ENCODE data around the gene SMIM20. TPM values are rescaled to one million over a fixed set of nuclear protein-coding genes. Genes with fewer than 3 reads are reported as not detected.

SMIM20 gene
- total RNA-seq, 1 donor from 2014 or later, result 57.5 TPM

DNA sequence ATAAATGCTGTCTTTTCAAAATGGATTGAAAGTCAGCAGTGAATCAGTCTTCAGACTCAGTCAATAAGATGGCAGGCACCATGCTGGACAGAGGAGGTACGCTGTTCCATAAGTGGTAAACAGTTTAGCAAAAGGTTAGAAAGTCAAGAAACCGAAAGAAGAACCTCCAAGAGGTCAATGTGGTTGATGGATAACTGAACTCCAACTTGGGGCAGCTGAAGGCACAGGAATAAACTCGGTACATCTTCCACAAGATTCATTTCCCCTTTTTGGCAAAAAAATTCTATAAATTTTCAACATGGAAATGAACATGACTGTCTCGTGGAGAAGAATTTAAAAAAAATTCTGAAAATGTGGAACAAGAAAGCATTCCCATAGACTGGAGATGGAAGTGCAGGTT lies 32.8 kb upstream of the SMIM20 start:
- Mint-ChIP-seq H3K9me3 (no peaks in the 10 kb centered on the region), H3K4me1 (peaks cover 26% of the 10 kb centered on the region), H3K4me3 (no peak overlapping the region), H3K36me3 (no peaks in the 10 kb centered on the region), H3K27me3 (ENCODE audit: insufficient read depth, low read depth) (peaks cover 5% of the 10 kb centered on the region), H3K27ac (no peak overlapping the region)
- Histone ChIP-seq H3F3A (ENCODE audit: low read depth) (no peaks in the 10 kb centered on the region), H3K27ac (no peak overlapping the region), H3K9ac (no peak overlapping the region), H3K27me3 (no peaks in the 10 kb centered on the region), H3K4me2 (no peak overlapping the region), H3K4me3 (no peak overlapping the region), H3K36me3 (no peaks in the 10 kb centered on the region), H3K79me2 (ENCODE audit: low read depth) (no peaks in the 10 kb centered on the region), H3K4me1 (peaks cover 6% of the 10 kb centered on the region), H3K9me3 (ENCODE audit: low read depth) (no peaks in the 10 kb centered on the region), H4K20me1 (ENCODE audit: low read depth) (no peaks in the 10 kb centered on the region), H2AFZ (replicated peaks) (no peak overlapping the region)
- DNase-seq (ENCODE audit: low spot score), result no peak
- TF ChIP-seq EZH2phosphoT487 (IDR thresholded peaks at IDR 0.05), result no peak
- TF ChIP-seq EZH2 (IDR thresholded peaks at IDR 0.05), result no peak
- TF ChIP-seq, protein P1, sequence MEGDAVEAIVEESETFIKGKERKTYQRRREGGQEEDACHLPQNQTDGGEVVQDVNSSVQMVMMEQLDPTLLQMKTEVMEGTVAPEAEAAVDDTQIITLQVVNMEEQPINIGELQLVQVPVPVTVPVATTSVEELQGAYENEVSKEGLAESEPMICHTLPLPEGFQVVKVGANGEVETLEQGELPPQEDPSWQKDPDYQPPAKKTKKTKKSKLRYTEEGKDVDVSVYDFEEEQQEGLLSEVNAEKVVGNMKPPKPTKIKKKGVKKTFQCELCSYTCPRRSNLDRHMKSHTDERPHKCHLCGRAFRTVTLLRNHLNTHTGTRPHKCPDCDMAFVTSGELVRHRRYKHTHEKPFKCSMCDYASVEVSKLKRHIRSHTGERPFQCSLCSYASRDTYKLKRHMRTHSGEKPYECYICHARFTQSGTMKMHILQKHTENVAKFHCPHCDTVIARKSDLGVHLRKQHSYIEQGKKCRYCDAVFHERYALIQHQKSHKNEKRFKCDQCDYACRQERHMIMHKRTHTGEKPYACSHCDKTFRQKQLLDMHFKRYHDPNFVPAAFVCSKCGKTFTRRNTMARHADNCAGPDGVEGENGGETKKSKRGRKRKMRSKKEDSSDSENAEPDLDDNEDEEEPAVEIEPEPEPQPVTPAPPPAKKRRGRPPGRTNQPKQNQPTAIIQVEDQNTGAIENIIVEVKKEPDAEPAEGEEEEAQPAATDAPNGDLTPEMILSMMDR (IDR thresholded peaks at IDR 0.05), result no peak

DNA sequence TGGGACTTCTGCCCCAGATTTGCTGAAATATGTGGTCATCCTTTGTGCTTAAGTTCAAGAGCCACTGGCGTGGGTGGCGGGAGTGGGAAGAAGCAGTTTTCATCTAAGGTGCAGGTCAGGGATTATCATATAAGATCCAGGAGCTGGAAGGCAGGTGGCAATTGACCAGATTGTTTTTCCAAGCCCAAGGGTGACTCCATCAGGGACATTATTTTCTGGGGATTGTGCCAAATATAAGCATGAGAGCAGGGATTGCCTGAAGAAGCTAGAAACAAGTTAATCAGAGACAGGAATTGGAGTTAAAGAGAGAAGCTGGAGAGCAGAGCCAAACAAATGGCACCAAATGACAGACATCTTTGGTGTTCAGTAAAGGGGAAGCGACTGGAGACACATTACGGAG lies 31.8 kb upstream of the SMIM20 start:
- peaks cover 27% of the 10 kb centered on the region for H3K4me1 Mint-ChIP-seq
- H3K36me3 Mint-ChIP-seq, result no peaks in the 10 kb centered on the region
- Histone ChIP-seq H3K27ac (no peak overlapping the region), H3F3A (ENCODE audit: low read depth) (no peaks in the 10 kb centered on the region), H4K20me1 (ENCODE audit: low read depth) (no peaks in the 10 kb centered on the region), H3K4me3 (no peak overlapping the region), H3K79me2 (ENCODE audit: low read depth) (no peaks in the 10 kb centered on the region), H3K9ac (no peak overlapping the region), H3K4me2 (no peak overlapping the region), H3K9me3 (ENCODE audit: low read depth) (no peaks in the 10 kb centered on the region), H3K36me3 (no peaks in the 10 kb centered on the region), H3K27me3 (no peaks in the 10 kb centered on the region), H3K4me1 (peaks cover 7% of the 10 kb centered on the region), H2AFZ (replicated peaks) (no peak overlapping the region)
- H3K9me3 Mint-ChIP-seq, result no peaks in the 10 kb centered on the region
- no peak overlapping the region for H3K4me3 Mint-ChIP-seq
- no peak for DNase-seq (ENCODE audit: low spot score)
- peaks cover 3% of the 10 kb centered on the region for H3K27me3 Mint-ChIP-seq (ENCODE audit: insufficient read depth, low read depth)
- TF ChIP-seq EZH2 (IDR thresholded peaks at IDR 0.05), result no peak
- no peak for TF ChIP-seq EZH2phosphoT487 (IDR thresholded peaks at IDR 0.05)
- H3K27ac Mint-ChIP-seq, result no peak overlapping the region

DNA sequence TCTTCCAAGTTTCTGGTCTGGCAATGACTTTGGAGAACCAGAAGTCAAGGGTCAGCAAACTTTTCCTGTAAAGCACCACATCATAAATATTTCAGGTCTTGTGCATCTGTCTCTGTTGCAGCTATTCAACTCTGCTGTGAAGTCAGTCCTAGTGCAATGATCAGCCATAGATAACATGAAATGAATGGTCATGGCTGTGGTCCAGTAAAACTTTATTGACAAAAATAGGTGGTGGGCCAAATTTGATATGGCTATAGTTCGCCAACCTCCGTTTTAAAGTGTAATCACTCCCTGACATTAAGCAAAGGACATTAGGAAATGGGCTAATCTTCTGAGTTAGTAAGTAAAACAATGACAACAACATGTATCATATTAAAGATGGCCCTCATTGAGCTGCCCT lies 30.5 kb upstream of the SMIM20 start:
- H3K9me3 Mint-ChIP-seq, result no peaks in the 10 kb centered on the region
- H3F3A ChIP-seq (ENCODE audit: low read depth), result peaks cover 2% of the 10 kb centered on the region
- H3K4me3 Mint-ChIP-seq, result no peak overlapping the region
- H3K4me1 ChIP-seq, result peaks cover 7% of the 10 kb centered on the region
- H2AFZ ChIP-seq (replicated peaks), result no peak overlapping the region
- H3K9ac ChIP-seq, result no peak overlapping the region
- H4K20me1 ChIP-seq (ENCODE audit: low read depth), result no peaks in the 10 kb centered on the region
- H3K36me3 ChIP-seq, result no peaks in the 10 kb centered on the region
- H3K36me3 Mint-ChIP-seq, result no peaks in the 10 kb centered on the region
- H3K27ac Mint-ChIP-seq, result no peak overlapping the region
- no peaks in the 10 kb centered on the region for H3K9me3 ChIP-seq (ENCODE audit: low read depth)
- H3K27me3 ChIP-seq, result no peaks in the 10 kb centered on the region
- DNase-seq (ENCODE audit: low spot score), result no peak
- peaks cover 3% of the 10 kb centered on the region for H3K27me3 Mint-ChIP-seq (ENCODE audit: insufficient read depth, low read depth)
- H3K4me2 ChIP-seq, result no peak overlapping the region
- no peaks in the 10 kb centered on the region for H3K79me2 ChIP-seq (ENCODE audit: low read depth)
- TF ChIP-seq EZH2phosphoT487 (IDR thresholded peaks at IDR 0.05) (no peak), EZH2 (IDR thresholded peaks at IDR 0.05) (no peak)
- TF ChIP-seq, protein P1 (IDR thresholded peaks at IDR 0.05), result no peak
- H3K4me3 ChIP-seq, result no peak overlapping the region
- H3K4me1 Mint-ChIP-seq, result peaks cover 27% of the 10 kb centered on the region
- H3K27ac ChIP-seq, result no peak overlapping the region

DNA sequence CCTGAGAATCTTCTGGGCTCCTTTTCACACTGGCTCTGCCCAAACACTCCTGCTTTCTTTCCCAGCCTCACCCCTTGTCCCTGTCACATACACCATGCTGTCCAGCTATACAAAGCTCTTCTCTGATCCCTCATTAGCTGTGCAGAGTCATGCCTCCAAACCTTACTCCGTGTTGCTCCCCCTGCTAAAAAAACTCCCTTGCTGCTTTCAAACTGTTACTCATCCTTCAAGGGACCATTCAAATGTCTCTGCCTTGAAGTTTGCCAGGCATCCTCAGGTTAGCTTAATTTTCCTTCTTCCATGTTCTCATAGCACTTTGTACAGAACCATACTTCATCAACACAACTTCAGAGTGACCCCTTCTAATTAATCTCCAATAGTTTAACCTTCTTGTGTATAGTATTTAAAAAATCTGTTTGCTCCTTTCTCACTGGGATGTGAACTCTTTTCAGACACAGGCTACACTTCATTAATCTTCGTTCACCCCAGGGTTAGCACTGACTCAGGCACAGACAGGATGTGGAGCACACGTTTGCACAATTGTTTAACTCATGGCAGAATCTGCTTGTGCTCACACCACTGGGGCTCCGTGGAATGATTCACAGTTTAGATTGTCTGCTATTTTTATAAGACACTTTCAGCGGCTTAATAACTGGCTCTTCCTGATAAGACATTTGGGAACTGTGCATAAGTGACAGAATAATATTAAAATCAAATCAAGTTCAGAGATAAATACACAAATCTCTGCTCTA lies 29.8 kb upstream of the SMIM20 start:
- Histone ChIP-seq H3K27ac (no peak overlapping the region), H3K36me3 (no peaks in the 10 kb centered on the region), H3K4me3 (no peak overlapping the region), H3K9ac (no peak overlapping the region), H3K4me1 (peaks cover 7% of the 10 kb centered on the region), H2AFZ (replicated peaks) (no peak overlapping the region), H3K27me3 (no peaks in the 10 kb centered on the region), H3K79me2 (ENCODE audit: low read depth) (no peaks in the 10 kb centered on the region), H3K4me2 (no peak overlapping the region), H4K20me1 (ENCODE audit: low read depth) (no peaks in the 10 kb centered on the region), H3K9me3 (ENCODE audit: low read depth) (no peaks in the 10 kb centered on the region), H3F3A (ENCODE audit: low read depth) (peaks cover 8% of the 10 kb centered on the region)
- Mint-ChIP-seq H3K4me1 (peaks cover 23% of the 10 kb centered on the region), H3K27me3 (ENCODE audit: insufficient read depth, low read depth) (peaks cover 7% of the 10 kb centered on the region), H3K36me3 (no peaks in the 10 kb centered on the region), H3K4me3 (no peak overlapping the region), H3K9me3 (no peaks in the 10 kb centered on the region), H3K27ac (peak overlapping the region; percentile 31)
- DNase-seq (ENCODE audit: low spot score), result no peak
- no peak for TF ChIP-seq EZH2phosphoT487 (IDR thresholded peaks at IDR 0.05)
- no peak for TF ChIP-seq EZH2 (IDR thresholded peaks at IDR 0.05)
- TF ChIP-seq, protein P1 (IDR thresholded peaks at IDR 0.05), result no peak
